ENCODE results near the gene ELMO3.

ELMO3 gene

DNA sequence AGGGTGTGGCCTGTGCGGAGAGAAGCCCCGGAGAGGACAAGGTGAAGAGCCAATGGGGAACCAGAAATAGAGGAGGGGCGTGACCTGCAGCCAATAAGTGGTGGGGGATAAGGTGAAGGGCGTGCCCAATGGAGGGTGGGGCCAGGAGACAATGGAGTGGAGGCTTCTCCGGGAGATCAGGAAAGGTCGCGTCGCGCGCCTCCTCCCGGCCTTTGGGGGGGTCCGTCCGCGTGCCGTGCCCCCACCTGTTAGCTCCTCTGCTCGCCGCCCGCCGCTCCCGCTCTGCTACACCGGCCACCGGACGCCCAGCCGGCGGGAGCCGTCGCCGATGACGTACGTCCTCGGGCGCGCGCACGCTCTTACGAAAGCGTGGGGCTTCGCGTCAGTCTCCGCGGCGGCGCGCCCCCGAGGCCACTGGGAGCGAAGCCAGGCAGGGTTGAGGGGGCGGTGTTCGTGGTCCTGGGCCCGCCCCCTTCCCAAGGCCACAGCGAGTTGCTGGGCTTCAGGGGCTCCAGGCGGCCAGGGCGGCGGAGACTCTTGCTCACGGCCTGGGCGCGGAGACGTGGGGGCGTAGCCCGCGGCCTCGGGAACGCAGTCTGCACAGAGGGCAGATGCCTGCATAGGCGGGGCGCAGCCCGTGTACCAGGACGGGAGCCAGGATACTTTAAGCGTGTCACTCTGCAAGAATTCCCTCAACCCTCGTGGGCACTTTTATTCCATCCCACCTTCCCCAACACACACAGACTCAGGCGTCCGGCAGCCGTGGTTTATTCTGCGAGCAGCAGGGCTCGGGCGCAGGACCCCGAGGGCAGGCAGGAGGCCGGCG is 15.1 kb upstream of the ELMO3 start, which contains the start of gene MATCAP1:
Gene MATCAP1, minus strand, starts transcription at position 337 of the 826 bp plus-strand sequence. CDS start 3,353 bp downstream, outside the sequence.
- peak; percentile 97 for DNase-seq (ENCODE audit: low spot score)

DNA sequence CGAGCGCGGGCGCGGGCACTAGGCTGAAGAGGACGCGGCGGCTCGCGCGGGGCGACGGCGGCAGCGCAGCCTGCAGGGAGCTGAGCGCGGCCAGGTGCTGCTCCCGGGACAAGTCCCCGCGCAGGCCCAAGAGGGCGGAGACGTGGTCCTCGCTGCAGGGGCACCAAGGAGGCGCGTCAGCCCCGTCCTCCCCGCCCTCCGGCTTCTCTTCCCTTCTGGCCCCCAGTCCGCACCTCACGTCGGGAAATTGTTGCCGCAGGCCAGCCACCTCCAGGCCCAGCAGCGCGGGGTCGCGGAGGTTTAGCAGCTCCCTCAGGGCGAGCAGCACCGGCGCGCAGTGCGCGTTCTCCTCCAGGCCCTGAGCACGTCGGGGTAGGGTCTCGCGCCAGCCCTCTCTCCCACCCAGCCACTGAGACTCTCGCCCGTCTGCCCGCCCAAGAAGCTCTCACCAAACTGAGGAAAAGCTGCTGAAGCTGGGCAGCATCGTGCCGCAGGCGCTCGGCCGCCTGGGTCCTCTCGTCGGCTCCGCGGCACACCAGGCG is 14.4 kb upstream of the ELMO3 start:
- no peak for DNase-seq (ENCODE audit: low spot score)

DNA sequence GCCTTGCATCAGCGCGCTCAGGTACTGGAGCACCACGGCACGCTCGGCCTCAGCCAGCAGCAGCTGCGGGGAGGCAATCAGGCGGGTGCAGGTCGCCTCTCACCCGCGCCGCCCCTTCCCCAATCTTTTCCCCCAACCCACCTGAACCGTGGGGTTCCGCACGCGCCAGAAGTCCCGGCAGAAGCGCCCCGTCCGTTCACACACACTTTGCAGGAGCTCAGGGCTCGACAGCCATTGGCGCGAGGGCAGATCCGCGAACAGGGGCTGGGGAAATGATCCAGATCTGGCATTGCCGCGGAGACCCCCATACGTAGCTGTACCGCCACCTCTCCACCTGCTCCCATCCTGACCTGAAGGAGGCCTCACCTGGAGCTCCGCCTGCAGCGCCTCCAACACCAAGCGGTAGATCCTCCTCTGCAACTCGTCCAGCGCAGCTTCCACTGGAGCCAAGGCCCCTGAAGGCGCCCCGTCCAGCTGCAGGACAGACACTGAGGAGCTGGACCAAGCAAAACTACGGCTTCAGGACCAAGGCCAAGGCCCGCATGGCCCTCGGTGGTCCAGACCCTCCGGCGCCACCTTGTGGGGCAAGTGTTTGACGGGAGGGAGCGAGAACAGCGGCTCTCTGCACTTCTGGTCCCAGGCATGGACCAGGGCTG is 13.8 kb upstream of the ELMO3 start:
- DNase-seq (ENCODE audit: low spot score) = peak; percentile 76

DNA sequence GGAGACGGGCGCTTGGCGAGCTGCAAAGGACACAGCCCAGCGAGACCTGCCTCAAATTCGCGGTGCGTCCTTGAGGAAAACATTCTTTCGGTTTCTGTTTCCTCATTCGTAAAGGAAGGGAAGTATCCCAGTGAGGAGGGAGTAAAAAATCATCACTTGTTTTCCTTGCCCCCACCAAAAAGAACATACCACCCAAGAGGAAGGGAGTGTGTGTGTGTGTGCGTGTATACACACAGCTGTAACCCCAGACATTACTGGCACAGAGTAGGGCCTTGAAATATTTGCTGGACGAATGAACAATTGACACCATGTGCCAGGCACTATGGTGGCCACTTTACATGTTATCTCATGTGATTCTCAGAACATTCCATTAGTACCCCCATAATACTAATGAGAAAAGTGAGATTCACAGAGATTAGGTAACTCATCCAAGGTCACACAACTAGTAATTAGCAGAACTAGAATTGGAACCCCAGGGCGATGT is 13.2 kb upstream of the ELMO3 start:
- DNase-seq (ENCODE audit: low spot score) = no peak

DNA sequence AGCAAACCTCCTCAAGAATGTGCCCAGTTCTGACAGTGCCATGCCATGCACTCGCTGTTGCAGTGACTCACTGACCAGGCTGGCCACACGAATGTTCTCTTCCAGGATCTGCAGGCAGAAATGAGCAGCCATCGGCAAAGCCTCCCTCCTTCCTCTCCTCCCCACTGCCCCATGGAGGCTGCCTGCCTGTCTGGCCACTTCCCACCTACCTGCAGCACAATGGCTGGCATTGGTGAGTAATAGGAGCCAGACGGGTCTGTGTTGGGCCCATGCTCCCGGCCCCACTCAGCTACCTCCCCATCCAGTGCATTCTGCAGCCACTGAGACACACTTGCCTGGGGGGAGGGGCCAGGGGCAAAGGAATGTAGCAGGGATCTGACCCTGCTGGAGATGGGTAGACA is 12.4 kb upstream of the ELMO3 start:
- DNase-seq (ENCODE audit: low spot score) = no peak

DNA sequence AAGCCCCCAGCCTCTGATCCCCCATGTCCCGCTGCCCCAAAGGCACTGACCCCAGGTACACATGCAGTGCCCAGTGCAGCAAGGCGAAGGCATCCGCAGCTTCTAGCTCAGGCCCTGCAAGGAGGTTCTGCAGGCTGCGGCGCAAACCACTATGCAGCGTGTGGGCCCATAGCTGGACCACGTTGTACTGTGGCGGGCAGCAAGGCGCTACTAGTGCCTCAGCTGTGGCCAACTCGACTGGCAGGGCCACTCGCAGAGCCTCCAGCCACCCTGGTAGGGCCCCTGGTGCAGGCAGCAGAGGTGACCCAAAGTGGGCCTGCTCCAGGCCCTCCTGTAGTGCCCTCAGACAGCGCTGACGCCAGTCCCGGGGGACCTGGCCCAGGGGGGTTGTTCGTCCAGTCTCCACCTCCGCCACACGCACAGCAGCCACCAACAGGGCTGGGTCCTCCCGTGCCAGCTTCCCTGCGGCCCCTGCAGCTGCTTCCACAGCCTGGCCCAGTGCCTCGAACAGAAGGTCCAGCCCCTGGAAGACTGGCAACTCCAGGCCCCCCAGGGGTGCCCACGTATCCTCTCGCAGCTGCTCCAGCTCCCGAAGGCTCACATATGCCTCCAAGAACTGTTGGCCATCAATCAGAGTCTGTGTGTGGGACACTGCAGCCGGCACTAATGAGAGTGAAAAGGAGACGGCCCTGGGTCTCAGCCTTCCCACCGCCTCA is 11.6 kb upstream of the ELMO3 start:
- no peak for DNase-seq (ENCODE audit: low spot score)

DNA sequence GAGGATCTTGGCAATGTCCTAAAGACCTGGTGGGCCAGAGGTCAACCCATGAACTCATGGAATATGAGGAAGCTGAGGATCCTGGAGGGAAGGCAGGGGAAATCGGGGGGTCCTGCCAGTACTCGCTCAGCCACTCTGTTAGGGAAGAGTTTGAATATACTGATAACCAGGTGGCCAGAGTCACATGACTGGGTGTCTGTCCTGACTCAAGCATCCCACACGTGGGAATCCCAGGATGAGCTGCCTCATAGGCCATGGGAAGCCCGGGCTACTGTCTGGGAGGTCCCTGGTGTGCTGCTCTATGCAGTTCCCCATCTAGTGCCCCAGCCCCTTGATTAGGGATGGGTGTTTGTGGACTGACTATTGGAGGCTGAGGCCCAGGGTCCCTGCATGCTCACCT is 10.6 kb upstream of the ELMO3 start:
- DNase-seq (ENCODE audit: low spot score) = no peak

DNA sequence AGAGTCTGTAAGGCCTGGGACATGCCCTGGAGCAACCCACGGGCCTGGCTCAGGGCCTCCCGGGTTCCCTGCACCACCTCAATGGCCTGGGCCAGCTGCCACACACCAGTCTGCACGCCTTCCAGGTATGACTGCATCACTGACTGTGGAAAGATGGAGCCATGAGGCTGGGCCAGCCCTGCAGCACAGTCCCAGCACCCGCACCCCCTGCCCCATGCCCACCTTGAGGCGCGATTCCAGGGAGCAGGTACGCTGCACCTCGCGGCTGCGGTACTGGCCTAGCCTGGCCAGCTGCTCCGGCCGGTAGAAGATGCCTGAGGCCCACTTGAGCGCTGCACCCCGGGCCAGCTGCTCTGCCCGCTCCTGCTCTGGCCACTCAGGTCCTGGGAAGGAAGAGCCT is 10.1 kb upstream of the ELMO3 start:
- no peak for DNase-seq (ENCODE audit: low spot score)

DNA sequence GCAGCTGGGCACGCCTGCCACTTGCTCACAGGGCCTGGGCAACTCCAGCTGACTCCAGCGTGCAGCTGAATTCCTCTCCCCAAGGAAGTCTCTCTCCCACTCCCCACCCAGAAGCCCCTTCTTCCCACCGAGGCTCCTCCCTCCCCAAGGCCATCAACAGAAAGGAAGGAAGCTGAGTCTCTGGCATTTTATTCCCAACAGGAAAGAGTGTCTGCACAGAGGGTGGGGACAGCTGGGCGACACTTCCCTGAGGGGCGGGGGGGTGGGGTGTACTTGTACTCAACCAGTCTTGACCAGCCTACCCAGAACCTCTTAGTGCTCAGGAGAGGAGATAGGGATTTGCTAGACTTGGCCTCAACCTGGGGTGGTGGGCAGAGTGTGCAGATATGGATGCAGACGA is 8.9 kb upstream of the ELMO3 start, which contains the start of gene EXOC3L1:
Gene EXOC3L1, minus strand, starts transcription at position 96 of the 400 bp plus-strand sequence. CDS start 460 bp downstream, outside the sequence.
- DNase-seq (ENCODE audit: low spot score) = no peak

DNA sequence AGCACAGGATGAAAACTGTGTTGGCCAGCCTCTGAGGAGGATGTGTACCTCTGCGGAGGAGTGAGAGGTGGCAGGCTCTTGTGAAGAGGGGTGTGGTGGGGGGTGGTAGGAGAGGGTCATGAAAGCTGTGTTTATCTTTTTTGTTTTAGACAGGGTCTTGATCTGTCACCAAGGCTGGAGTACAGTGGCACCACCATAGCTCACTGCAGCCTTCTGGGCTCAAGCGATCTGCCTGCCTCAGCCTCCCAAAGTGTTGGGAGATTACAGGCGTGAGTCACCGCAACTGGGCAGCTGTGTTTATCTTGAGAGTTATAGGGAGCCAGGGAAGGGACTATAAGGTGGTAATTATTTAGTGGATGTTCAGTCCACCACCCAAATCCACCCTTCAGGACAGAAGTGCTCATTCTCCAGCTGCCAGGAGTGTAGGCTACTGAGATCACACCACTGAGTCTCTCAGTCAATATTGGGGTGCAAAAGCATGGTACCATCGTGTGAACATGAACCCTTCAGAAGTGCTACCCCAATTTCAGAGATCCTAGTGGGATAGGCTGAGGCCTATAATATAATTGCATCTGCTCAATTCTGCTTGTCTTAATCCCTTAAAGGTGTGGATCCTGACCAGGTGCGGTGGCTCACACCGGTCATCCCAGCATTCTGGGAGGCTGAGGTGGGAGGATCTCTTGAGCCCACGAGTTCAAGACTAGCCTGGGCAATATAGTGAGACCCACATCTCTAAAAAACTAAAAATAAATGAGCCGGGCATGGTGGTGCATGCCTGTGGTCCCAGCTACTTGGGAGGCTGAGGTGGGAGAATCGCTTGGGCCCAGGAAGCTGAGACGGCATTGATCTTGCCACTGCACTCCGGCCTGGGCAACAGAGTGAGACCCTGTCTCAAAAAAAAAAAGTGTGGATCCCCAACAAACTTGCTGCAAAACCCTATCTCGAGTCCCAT is 8.2 kb upstream of the ELMO3 start:
- no peak for DNase-seq (ENCODE audit: low spot score)

DNA sequence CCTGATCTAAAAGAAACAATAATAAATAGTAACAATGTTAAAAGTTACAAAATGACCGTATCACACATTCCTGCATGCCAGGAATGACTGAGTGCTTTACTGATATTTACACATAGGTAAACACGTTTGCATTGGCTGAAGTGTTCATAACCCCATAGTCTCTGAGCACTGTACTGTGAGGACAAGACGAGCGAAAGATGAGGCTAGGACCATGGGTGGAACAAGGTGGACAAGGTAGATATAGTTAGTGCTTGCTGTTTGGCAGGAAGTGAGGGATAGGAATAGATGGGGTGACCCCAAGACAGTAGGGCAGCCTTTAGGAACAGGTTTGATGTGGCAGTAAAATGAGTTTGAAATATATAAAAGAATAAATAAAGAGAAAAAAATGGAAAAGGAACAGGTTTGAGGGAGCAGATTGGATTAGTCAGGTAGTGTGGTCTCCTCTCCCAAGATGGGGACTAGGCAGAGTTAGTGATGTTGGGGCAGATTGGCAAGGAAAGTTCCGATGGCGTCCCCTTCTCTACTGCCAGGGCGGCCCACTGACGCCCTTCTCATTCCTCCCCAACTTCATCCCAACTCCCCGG is 7.4 kb upstream of the ELMO3 start:
- DNase-seq (ENCODE audit: low spot score) = no peak

DNA sequence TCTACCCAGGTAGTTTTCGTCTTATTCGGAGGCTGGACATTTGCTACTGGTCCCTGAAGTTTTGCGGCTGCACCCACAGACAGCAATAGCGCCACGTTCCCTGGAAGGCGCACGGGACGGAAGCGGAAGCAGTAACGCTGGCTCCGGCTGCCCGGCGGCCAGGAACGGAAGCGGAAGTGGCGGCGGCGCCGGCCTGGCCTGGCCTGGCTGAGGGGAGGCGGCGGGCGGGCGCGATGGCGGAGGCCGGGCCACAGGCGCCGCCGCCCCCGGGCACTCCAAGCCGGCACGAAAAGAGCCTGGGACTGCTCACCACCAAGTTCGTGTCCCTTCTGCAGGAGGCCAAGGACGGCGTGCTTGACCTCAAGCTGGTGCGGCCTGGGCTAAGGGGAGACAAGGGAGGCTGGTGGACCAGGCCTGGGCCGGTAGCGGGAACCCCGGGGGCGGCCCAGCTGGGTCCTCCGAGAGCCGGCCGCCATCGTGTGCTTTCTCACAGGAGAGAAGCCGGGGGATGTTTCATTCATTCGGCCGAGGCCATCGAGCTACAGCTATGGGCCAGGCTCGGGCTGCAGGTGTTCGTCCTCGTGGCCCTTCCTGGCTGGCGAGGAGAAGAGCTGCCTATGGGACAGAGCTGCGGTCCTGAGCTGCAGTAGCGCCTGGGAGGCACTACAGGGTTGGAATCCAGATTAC is 6.8 kb upstream of the ELMO3 start, which contains the start of gene E2F4:
Gene E2F4, plus strand, starts transcription at position 161 of the 687 bp plus-strand sequence. Its CDS starts 73 bp downstream, at position 234.
- peak; percentile 94 for DNase-seq (ENCODE audit: low spot score)

DNA sequence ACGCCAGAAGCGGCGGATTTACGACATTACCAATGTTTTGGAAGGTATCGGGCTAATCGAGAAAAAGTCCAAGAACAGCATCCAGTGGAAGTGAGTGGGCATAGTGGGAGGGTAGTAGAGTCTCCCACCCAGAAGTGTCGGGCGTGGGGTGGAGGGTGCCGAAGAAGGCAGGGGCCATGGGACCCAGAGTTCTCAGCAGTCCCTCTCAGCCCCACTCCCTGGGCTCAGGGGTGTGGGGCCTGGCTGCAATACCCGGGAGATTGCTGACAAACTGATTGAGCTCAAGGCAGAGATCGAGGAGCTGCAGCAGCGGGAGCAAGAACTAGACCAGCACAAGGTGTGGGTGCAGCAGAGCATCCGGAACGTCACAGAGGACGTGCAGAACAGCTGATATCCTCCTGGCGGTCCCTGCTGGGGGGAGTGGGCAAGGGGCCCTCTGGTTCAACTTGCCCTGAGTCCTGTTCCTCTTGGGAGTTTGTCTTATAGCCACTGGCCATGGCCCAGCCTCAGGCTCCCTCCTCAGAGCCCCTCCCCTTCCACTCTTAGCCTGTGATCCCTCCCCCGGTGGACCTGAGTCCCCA is 6.1 kb upstream of the ELMO3 start:
- no peak for DNase-seq (ENCODE audit: low spot score)

DNA sequence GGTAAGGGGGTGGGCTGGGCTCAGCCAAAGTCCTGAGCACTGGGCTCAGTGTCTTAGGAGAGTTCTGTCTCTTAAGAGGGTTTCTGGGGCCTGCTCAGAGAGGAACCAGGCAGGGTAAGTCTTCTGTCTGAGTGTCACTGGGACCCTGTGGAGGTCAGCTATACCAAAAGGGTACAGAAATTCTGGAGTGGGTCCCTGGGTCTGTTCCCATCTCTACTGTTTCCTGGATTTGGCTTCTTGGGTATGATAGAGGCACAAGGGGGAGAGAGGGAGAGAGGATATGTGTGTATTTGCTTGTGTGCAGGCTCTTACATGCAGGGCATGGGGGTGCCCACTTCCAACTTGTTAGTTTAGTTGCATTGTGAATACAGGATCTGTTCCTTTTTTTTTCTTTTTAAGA is 5.4 kb upstream of the ELMO3 start:
- no peak for DNase-seq (ENCODE audit: low spot score)

DNA sequence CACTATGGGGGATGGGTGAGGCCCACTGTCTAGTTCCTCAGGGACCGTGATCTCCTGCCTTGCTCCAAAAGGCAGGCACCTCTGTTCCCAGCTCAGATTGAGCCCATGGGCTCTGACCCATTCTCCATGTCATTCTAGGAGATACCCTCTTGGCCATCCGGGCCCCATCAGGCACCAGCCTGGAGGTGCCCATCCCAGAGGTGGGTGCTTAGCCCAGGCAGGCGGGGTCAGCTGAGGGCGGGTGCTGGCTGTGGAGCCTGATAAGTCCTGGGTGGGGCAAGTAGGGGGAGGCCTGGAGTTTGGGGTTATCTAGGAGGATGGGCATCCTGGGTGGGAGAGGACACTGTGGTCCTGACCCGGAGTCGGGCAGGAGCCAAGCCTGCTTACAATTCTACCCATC is 4.7 kb upstream of the ELMO3 start:
- DNase-seq (ENCODE audit: low spot score) = no peak

DNA sequence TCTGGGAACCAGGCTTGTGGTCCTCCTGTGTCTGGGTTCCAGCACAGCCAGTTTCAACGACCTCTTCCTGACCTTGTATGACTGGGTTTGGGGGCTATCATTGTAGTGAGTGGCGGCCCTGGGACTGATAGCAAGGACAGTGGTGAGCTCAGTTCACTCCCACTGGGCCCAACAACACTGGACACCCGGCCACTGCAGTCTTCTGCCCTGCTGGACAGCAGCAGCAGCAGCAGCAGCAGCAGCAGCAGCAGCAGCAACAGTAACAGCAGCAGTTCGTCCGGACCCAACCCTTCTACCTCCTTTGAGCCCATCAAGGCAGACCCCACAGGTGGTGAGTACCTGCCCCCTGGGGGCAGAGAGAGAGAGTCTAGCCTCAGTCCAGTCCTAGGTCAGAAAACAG is 3.3 kb upstream of the ELMO3 start:
- no peak for DNase-seq (ENCODE audit: low spot score)

DNA sequence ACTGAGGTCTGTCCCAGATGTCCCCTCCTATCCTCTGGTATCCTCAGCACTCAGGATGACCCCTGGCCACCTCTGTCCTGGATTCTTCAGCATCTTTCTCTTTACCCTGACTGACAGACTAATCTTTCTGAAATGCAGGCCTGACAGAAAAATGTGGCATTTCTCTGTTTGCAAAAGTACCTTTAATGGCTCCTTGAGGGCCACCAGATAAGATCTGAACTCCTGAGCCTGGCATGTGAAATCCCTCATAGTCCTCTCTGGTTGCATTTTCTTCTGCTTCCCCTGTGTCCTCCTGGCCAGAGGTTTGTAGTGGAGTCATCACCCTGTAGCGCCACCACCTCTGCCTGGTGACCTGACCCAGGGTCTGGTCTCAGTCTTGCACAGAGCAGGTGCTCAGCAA is 2.0 kb upstream of the ELMO3 start:
- DNase-seq (ENCODE audit: low spot score) = no peak

DNA sequence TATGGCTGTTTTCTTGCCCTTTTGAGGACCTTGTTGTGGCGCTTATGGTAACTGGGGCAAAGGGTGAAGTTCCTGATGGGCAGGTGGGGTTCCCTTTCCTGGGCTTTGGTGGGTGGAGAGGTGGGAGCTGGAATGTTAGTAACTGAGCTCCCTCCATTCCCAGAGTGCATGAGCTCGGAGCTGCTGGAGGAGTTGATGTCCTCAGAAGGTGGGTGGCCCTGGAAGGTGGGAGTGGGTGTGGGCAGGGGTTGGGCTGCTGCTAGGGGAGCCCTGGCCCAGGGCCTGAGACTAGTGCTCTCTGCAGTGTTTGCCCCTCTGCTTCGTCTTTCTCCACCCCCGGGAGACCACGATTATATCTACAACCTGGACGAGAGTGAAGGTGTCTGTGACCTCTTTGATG is 1.2 kb upstream of the ELMO3 start:
- no peak for DNase-seq (ENCODE audit: low spot score)

DNA sequence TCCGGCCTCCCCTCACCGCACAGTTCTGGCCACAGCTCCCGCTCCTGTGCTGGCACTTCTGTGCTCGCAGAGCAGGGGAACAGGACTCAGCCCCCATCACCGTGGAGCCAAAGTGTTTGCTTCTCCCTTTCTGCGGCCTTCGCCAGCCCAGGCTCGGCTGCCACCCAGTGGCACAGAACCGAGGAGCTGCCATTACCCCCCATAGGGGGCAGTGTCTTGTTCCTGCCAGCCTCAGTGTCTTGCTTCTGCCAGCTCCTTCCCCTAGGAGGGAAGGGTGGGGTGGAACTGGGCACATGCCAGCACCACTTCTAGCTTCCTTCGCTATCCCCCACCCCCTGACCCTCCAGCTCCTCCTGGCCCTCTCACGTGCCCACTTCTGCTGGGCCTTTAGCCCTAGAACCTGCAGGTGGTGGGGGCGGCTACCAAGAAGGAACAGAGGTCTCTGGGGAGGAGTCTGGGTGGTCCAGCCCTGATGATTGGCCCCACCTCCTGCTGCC is 645 bp upstream of the ELMO3 start:
- peak; percentile 50 for DNase-seq (ENCODE audit: low spot score)

DNA sequence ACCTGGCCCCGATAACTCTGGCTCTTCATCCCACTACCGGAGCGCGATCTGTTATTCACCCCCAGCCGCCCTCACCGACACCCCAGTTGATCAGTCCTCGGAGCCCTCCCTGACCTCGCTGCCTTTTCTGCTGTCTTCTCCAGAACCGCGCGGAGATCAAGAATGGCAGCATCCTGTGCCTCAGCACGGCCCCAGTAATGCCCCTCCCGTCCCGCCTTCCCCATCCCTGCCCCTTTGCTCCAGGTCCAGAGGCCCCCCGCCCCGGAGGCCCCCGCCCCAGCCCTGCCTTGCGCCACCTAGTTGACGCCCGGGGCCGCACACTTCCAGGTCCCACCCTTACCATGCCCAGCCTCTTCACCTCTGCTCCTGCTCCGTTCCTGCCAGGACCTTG is 872 bp downstream of the ELMO3 start:
- no peak for DNase-seq (ENCODE audit: low spot score)

Measured in LoVo (cell line).